Measurements from ENCODE around the gene STRA6.

Gene STRA6

DNA sequence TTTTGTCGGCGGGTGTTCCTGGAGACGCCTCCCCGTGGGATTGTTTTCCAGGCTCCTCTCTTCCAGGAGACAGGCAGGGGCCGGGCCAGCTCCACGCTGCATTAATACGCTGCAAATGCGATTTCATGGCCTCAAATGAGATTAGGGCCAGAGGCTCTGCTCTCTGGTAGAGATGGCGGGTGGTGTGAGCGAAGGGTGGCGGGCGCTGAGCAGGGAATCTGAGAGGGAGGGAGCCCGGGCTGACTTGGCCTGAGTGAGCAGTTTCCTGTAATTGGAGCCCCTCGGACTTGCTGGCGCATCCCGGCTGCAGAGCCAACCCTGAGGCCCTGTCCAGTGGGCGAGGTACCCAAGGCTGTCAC lies 26.1 kb upstream of the STRA6 start:
- H3K4me3 ChIP-seq (ENCODE audit: low read length): no peak overlapping the region
- no peak for DNase-seq (ENCODE audit: low read depth, low spot score)

DNA sequence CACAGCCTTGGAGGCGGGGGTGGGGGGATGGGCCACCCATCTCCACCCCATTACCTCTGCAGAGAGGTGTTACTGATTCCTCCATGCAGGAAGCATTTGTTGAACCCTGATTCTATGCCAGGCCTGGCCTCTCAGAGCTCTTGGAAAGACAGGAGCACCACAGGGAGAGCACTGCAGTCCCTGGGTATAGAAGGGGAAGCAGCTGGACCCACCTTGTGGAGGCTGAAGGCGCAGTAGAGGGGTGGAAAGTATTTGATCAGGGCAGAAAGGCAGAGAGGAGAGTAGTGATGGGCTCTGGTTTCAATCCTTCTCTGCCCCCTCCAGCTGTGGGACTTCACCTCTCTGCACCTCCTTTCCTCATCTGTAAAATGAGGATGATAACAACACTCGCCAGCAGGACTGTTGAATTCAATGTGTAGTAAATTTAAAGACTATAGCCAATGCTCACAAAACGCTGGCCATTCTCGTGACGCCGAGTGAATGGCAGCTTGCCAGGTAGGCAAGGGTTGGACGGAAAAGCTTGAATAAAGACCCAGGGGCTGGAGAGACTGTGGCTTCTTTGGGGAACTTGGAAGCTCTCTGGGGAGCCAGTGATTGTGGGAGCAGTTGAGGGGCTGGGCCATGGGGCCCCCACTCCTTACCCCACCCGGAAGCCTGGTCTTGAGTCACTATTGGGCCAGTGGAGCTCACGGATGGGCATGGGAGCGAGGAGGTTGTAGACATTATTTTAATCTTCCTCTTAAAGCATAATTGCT lies 25.6 kb upstream of the STRA6 start:
- H3K4me3 ChIP-seq (ENCODE audit: low read length): no peak overlapping the region
- DNase-seq (ENCODE audit: low read depth, low spot score): no peak

DNA sequence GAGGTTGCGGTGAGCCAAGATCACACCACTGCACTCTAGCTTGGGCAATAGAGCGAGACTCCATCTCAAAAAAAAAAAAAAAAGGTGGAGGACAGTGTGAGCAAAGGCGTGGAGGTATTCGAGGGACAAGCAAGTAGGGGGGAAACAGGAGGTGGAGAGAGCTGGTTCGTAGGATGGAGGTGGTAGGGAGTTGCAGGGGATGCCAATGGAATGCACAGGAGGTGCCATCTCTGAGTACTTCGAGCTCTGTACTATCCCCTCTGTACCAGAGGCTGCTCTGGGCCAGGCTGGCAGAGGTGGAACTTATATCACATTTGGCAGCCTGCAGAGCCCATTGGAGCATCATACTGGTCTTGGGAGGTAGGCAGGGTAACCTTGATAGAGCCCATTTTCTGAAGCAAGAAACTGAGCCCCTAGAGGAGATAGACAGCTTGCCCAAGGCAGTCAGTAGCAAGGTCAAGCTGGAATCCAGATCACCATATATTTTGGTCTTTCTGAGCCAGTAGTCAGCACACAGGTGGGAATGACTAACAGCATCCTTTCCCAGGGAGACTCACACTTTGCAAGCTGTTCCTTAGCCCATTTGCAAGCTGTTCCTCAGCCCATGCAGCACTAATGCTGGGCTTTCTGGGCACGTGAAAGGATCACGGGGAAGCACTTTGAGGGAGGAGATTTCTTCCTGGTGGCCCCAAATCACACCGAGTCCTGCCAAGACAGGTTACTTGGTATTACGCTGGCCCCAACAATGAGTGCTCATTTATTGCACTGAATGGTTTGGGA lies 24.4 kb upstream of the STRA6 start:
- no peak for DNase-seq (ENCODE audit: low read depth, low spot score)
- H3K4me3 ChIP-seq (ENCODE audit: low read length): no peak overlapping the region

DNA sequence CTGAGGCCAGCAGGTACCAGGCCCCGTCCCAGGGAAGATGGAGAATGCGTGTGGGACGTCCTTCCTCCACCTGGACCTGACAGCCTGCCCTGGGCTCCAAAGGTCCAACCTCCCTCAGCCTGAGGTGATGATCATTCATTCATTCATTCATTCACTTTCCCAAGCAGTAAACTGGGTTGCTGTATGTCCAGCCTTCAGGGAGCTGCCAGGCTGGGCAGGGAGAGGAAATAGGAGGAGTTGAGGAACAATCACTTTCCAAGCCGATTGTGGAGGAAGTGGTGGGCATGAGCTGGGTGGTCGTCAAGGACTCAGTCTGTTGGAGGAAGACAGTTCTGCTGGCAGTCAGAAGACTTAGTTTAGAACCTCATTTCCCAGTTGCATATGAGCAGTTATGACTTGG lies 23.3 kb upstream of the STRA6 start:
- no peak overlapping the region for H3K4me3 ChIP-seq (ENCODE audit: low read length)
- no peak for DNase-seq (ENCODE audit: low read depth, low spot score)

DNA sequence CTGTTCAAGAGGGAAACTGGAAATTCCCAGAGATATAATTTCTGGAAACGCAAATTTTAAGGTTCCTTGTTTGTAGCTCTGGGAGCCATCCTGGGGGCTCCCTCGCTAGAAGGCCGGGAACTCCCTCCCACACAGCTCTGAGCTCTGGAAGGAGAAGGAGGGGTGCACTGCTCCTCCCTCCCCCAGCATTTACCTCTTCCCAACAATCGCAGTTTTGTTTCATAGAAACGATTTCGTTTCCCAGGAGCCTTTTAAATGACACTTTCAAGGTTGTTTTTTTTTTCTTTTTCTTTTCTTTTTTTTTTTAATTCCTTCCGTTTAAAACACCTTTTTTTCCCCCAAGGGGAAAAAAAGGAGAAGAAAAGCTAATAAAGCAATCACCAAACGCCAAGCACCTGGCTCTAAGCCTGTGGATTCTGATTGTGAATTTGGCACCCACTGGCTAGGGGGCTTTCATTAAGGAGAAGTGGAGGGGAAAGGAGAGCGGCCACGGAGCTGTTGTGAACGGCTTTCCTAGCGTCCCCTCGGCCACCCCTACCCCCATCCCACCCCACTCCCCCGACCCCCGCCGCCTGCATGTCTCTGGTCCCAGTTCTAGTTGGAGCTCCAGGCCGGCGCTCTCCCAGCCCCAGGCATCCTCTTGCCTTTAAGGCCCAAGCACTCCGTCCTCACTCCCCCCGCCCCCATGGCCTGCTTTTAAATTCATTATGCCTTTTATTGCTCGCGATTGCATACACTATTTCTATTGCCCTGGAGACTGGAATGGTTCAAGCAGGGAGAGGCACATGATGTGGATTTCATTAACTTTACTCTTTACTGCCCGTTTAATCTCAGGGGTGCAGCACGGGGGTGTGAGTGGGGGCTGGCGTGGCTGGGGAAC lies 19.9 kb upstream of the STRA6 start:
- no peak overlapping the region for H3K4me3 ChIP-seq (ENCODE audit: low read length)
- DNase-seq (ENCODE audit: low read depth, low spot score): no peak

DNA sequence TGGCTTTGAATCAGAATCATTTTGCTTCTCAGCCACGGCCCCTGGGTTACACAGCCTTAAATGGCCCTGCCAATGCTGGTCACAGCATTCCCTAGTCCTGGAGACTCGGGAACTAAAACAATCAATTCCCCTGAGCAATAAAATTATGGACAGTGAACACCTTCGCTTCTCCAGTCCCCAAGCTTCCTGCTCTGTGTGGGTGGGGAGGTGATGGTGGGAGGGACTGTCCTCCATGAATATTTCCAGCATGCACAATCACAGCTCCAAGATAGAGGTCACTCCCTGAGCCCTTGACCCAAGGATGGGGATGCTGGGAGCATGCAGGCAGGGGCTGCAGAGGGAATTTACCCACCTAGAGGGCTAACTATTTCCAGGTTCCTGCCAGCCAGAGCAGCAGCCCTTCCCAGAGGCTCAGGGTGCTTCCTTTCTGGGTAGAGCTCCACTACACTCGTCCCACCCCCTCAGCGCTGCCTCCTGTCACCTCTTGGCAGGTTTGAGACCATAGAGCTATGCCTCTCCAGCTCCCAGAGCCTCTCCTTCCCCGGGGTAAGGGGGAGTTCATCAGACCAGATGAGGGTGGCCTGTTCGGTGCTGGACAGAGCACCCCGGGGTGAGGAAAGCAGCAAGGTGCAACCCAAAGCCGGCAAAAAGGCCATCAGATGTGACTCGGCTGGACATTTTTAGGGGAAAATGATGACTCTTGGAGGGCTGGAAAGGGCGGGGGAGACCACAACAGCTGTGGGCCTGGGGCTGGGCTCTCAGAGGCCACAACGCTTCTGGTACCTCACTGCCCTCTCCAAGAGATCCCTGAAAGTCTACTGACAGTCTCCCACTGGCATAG lies 19.0 kb upstream of the STRA6 start:
- H3K4me3 ChIP-seq (ENCODE audit: low read length): no peak overlapping the region
- DNase-seq (ENCODE audit: low read depth, low spot score): no peak

DNA sequence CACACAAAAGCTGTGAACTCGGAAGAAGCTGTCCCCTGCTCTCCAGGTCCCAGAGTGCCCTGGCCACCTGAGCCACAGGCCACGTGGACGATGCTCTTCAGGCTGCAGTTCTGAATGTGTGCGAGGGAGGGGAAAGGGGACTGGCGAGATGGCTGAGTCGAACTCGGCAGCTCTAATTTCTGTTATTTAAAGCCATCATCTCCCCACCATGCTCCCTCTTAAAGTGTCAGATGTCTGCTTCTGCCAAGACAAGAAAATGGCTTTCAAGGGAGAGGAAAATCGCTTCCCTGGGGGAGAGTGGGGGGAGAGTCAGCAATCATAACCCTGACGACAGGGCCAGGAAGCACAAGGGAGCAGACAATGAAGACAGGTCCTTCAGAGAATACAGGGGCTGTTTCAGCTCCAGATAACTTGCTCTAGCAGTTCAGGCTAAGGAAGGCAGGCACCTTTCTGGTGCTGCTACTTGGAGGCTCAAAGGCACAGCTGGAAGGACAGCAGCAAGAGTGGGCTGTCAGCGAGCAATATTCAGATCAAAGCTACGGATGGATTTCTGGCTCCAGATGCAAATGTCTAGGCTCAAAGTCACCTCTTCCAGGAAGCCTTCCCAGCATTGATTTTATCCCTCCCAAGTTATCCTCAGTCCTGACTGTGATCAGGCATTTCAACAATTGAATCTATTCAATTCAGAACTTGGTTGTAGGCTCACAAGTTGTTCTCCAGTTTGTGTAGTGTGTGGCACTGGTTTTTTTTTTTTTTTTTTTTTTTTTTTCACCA lies 18.1 kb upstream of the STRA6 start:
- DNase-seq (ENCODE audit: low read depth, low spot score): no peak
- no peak overlapping the region for H3K4me3 ChIP-seq (ENCODE audit: low read length)

DNA sequence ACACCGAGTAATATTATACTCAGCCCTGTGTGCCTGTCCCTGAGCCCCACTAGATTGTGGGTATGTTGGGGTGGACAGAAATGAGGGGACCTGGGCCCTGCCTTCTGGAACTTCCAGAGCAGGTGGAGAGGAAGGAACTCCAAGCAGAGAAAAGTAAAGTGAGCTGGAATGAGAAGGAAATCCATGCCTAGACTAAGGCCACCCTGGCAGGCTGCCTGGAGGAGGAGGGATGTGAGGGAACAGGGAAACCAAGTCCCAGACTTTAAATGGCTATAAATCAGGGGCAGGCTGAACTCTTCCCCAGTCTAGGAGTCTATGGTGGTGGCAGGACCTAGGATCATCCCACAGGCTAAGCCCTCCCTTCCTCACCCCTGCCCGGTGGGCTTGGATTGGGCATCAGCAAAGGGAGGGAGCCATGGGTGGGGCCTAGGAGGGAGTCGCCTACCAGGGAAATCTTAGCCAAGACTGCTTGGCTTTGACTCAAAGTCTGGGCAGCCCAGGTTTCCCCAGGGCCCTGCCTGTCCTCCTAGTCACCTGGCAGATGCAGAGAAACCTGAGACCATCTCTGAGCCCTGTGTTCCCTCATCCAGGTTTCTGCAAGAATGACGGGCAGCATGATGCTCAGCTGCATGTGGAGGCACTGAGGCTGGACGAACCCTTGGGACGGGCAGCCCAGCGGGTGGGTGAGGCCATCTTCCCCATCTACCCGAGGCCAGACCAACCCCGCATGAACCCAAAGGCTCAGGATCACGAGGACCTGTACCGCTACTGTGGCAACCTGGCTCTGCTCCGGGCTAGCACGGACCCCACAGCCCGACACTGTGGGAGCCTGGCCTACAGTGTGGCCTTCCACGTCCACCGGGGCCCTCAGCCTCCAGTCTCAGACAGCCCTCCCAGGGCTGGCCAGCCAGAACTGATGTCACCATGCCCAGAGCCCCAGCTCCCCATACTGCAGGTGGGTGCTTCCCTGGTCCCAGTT lies 15.6 kb upstream of the STRA6 start:
- DNase-seq (ENCODE audit: low read depth, low spot score): no peak
- no peak overlapping the region for H3K4me3 ChIP-seq (ENCODE audit: low read length)

GRCh38 chr15:74216949-74217348 lies 14.4 kb upstream of the STRA6 start:
- no peak for DNase-seq (ENCODE audit: low read depth, low spot score)
- H3K4me3 ChIP-seq (ENCODE audit: low read length): no peak overlapping the region

DNA sequence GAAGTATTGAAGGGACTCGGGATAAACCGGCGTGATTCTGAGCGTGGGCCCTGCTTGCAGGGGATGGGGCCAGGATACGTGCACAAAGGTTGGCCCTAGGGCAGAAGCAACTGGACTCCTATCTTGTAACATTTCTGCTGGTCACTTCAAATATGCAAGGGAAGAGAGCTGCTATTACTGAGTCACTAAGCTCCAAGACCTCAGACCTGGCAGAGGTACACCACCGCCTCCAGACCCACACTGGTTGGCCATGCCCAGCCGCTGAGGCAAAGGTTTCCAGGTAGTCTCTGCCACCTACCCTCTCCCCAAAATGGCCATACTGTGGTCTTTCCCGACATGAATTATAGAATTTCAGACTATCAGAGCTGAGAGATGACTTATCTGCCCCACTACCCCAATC lies 13.4 kb upstream of the STRA6 start:
- H3K4me3 ChIP-seq (ENCODE audit: low read length): no peak overlapping the region
- DNase-seq (ENCODE audit: low read depth, low spot score): no peak

- no peak for DNase-seq (ENCODE audit: low read depth, low spot score)
- H3K4me3 ChIP-seq (ENCODE audit: low read length): no peak overlapping the region
Measured at GRCh38 chr15:74214324-74215021, 11.9 kb upstream of the STRA6 start.

DNA sequence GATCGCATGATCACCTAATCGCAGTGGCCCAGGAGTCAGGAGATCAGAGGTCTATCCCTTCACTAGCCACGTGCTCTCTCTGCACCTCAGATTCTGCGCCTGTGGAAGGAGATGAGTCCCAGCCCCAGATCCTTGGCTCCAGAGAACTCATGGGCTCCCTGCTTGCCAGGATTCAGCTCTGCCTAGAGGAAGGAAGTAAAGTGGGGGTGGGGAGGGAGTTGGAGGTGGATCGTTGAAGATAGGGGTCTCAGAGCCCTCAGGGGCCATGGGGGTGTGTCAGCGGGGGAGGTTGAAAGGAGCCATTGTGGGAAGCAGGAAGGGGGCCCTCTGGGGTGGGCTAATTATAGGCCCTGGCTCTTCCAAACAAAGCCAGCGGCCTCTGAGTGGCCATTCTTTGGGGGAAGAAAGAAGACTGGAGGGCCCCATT lies 11.3 kb upstream of the STRA6 start:
- no peak for DNase-seq (ENCODE audit: low read depth, low spot score)
- no peak overlapping the region for H3K4me3 ChIP-seq (ENCODE audit: low read length)

GRCh38 chr15:74212494-74212893 lies 9.9 kb upstream of the STRA6 start:
- H3K4me3 ChIP-seq (ENCODE audit: low read length): no peak overlapping the region
- no peak for DNase-seq (ENCODE audit: low read depth, low spot score)

DNA sequence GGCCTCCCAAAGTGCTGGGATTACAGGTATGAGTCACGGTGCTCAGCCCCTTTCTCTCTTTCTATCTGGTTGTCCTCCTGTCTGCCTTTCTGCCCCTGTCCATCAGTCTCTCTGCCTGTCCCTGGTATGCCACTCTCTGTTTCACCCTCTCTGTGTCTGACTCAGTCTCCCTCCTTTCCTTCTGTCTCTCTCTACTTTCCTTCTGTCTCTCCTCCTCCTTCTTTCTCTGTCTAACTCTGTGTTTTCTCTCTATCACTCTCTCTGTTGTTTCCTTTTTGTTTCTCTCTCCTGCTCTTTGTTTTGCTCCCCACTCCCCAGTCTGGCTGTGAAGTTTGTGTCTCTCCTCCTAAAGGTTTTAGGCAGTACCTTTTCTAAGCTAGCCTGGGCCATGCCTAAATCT lies 9.1 kb upstream of the STRA6 start:
- no peak overlapping the region for H3K4me3 ChIP-seq (ENCODE audit: low read length)
- DNase-seq (ENCODE audit: low read depth, low spot score): no peak

DNA sequence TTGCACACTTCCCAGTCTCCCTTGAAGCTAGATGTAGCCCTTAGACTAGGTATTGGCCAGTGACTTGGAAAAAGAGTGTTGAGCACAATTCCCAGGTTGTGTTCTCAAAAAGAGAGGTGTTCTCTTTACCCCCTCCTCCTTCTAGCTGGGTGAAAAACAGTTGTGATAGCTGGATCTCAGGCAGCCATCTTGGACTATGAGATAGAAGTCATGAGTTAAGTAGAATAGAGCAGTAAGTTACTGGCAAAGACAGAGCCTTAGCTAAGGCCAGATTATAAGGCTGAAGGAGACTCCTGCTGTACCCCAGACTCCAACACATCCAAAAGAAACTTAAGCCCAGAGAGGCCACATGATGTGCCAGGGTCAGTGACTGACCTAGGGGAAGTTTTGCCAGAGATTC lies 8.1 kb upstream of the STRA6 start:
- H3K4me3 ChIP-seq (ENCODE audit: low read length): no peak overlapping the region
- DNase-seq (ENCODE audit: low read depth, low spot score): no peak

DNA sequence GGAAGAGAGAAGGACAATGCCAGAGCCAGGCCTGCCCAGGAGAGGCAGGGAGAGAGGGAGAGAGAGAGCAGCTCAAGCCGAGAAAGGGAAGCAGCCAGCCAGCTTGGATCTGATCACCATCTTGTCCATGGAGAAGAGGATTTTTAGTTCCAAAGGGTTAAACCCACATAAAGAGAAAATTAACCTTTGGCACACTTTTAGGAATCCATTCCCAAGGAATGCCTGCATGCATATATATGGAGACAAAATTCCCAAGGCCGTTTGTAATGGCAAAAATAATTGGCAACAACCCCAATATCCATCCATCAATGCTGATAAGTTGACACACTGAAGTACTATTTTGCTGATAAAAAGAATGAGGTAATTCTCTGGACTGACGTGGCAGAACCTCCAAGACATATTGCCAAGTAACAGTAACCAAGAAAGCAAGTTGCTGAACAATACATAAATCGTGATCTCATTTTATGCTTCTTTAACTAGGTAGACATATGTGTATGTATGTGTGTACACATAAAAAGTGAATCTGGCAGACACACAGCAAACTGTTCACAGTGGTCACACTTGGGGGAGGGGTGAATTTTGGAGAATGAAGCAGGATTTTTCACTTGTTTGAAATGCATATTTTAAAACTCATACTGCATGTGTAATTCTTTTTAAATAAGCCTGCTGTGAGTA lies 7.5 kb upstream of the STRA6 start:
- H3K4me3 ChIP-seq (ENCODE audit: low read length): no peak overlapping the region
- DNase-seq (ENCODE audit: low read depth, low spot score): no peak
